Transverse colon (tissue), 4 donors: ENCODE data around the gene TWIST1. TPM values are rescaled to one million over a fixed set of nuclear protein-coding genes. Genes with fewer than 3 reads are reported as not detected.

ENCODE experiments used
- DNase-seq: peaks from one replicate; pipeline ENCODE4 v3.0.0-alpha.2; 2019
- H3K27ac ChIP-seq, 4 donors: fragments of 200-600 bp; sonication (generic); 2 replicates each; pipeline ENCODE4 v1.5.1; 2016 to 2018; ENCODE audit warnings: inconsistent platforms in 4 of 4
- H3K27me3 ChIP-seq: fragments of 200-600 bp; sonication (generic); 2 replicates; pipeline ENCODE4 v1.5.1; 2017; ENCODE audit warnings: inconsistent platforms
- H3K36me3 ChIP-seq, 4 donors: fragments of 200-600 bp; sonication (generic); 2 replicates each; pipeline ENCODE4 v1.5.1; 2017 to 2019; ENCODE audit warnings: inconsistent platforms in 4 of 4
- H3K4me1 ChIP-seq, 4 donors: fragments of 200-600 bp; sonication (generic); 2 replicates each; pipeline ENCODE4 v1.5.1; 2017 to 2020; ENCODE audit warnings: inconsistent platforms in 4 of 4
- H3K4me3 ChIP-seq, 4 donors: fragments of 200-600 bp; sonication (generic); 1 replicate in 1 of 4; 2 replicates in 3 of 4; pipeline versions ENCODE4 v1.5.1 to v1.6.1; 2017 to 2019; ENCODE audit warnings: inconsistent platforms in 4 of 4
- H3K9me3 ChIP-seq, 2 donors: fragments of 200-600 bp; sonication (generic); 2 replicates each; pipeline ENCODE4 v1.5.1; 2017 to 2019; ENCODE audit warnings: inconsistent platforms in 2 of 2
- EP300 ChIP-seq: sonication (generic); formaldehyde crosslinking; IDR thresholded peaks from one replicate; pipeline ENCODE4 v1.6.1; 2017; ENCODE audit warnings: antibody characterized with exemption, low read depth
- POLR2A ChIP-seq: fragments of 450-650 bp; IDR thresholded peaks from one replicate; pipeline ENCODE4 v1.6.1; 2016; ENCODE audit warnings: antibody characterized with exemption, mild to moderate bottlenecking, moderate library complexity
- POLR2AphosphoS5 ChIP-seq, 3 donors: sonication (generic); formaldehyde crosslinking; IDR thresholded peaks; one replicate each; pipeline ENCODE4 v1.6.1; 2016; ENCODE audit warnings: antibody characterized with exemption in 3 of 3
- WGBS, 2 donors: methylation state at CpG; one replicate each; pipeline ENCODE4 v1.1.5; 2018; ENCODE audit warnings: low coverage in 1 of 2; 5-methylcytosine and 5-hydroxymethylcytosine counted together
- in situ Hi-C, 4 donors: fragments of 200-750 bp; cut with MboI; loops; one replicate each; pipeline versions ENCODE4 v1.15.0 to v1.15.1; 2017; ENCODE audit warnings: low sequenced_read_pairs in 3 of 4, low pct_ligation_motif_present in 1 of 4, low pct_unique_long_range_greater_than_20kb in 1 of 4
- intact Hi-C: fragments of 100-400 bp; cut with DNase I; formaldehyde crosslinking; loops from one replicate; pipeline ENCODE4 v1.15.1; 2023; ENCODE audit warnings: low total_unique reads
- total RNA-seq, 4 donors: library from RNA; depleted of rRNA; stranded (reverse); fragments of >200 nt; gene quantifications; one replicate each; pipeline ENCODE4 v1.1.0, GENCODE V29; 2016
- TF ChIP-seq, protein P1 (sequence below), 5 experiments: fragments of 200-600 bp in 3 of 5; fragments of 450-650 bp in 2 of 5; sonication (generic) in 3 of 5; IDR thresholded peaks; 1 replicate in 2 of 5; 2 replicates in 3 of 5; pipeline ENCODE4 v1.5.1; 2016 to 2017; ENCODE audit warnings: antibody characterized with exemption in 5 of 5, inconsistent platforms in 3 of 5, mild to moderate bottlenecking in 2 of 5, moderate library complexity in 1 of 5

The TWIST1 gene
- total RNA-seq, 4 donors from 2014 or later = 0.41 to 0.64 TPM; not detected in 2

DNA sequence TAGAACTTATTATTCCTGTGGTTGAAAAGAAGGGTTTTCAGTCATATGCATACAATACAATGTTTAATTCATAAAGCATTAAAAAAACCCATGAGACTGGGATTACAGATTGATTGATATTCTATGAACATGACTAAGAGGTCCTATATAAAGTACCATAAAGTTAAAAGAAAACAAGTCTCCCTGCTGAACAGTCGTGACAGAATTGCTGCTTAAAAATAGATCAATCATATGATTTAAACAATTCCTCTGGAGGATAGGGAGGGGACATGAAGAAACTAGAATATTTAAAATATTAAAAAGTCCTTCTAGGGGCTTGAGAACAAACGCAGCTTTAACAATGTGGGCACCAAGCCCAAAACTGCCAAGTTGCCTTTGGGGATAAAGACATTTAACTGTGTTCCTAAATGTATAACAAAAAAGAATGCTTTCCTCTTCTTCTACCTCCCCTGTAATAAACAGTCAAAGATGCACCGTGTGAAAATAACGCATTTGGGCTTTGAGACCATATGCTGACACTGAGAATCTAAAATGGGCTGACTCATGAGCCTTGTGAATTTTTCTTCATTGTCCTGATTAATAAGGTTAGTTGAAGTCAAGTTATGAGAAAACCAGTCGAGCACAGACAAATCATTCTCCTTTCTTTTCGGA, 25.8 kb downstream of the TWIST1 start:
- Histone ChIP-seq H3K4me3 (no peak overlapping the region), H3K27ac (no peak overlapping the region), H3K27me3 (no peaks in the 10 kb centered on the region), H3K36me3 (no peaks in the 10 kb centered on the region), H3K9me3 (no peaks in the 10 kb centered on the region), H3K4me1 (no peaks in the 10 kb centered on the region)
- intact Hi-C loops (no loop called here), in situ Hi-C loops (no loop called here)
- no peak for DNase-seq
- WGBS, 2 donors = 70 to 75% methylated on average over 6 of the region's 6 CpGs
- TF ChIP-seq, protein P1, sequence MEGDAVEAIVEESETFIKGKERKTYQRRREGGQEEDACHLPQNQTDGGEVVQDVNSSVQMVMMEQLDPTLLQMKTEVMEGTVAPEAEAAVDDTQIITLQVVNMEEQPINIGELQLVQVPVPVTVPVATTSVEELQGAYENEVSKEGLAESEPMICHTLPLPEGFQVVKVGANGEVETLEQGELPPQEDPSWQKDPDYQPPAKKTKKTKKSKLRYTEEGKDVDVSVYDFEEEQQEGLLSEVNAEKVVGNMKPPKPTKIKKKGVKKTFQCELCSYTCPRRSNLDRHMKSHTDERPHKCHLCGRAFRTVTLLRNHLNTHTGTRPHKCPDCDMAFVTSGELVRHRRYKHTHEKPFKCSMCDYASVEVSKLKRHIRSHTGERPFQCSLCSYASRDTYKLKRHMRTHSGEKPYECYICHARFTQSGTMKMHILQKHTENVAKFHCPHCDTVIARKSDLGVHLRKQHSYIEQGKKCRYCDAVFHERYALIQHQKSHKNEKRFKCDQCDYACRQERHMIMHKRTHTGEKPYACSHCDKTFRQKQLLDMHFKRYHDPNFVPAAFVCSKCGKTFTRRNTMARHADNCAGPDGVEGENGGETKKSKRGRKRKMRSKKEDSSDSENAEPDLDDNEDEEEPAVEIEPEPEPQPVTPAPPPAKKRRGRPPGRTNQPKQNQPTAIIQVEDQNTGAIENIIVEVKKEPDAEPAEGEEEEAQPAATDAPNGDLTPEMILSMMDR (IDR thresholded peaks at IDR 0.05) = no peak
- TF ChIP-seq POLR2A (no peak), POLR2AphosphoS5 (IDR thresholded peaks at IDR 0.05) (no peak), EP300 (no peak)

GRCh38 chr7:19090526-19090925, 26.9 kb downstream of the TWIST1 start:
- Histone ChIP-seq H3K4me1 (no peaks in the 10 kb centered on the region), H3K27ac (no peak overlapping the region), H3K9me3 (no peaks in the 10 kb centered on the region), H3K27me3 (no peaks in the 10 kb centered on the region), H3K4me3 (no peak overlapping the region), H3K36me3 (no peaks in the 10 kb centered on the region)
- intact Hi-C loops = no loop called here
- DNase-seq = no peak
- WGBS, 2 donors = 77 to 84% methylated on average over 2 of the region's 2 CpGs
- in situ Hi-C loops = no loop called here
- TF ChIP-seq POLR2A = no peak
- TF ChIP-seq, protein P1 (IDR thresholded peaks at IDR 0.05) = no peak
- TF ChIP-seq EP300 = no peak
- TF ChIP-seq POLR2AphosphoS5 (IDR thresholded peaks at IDR 0.05) = no peak

DNA sequence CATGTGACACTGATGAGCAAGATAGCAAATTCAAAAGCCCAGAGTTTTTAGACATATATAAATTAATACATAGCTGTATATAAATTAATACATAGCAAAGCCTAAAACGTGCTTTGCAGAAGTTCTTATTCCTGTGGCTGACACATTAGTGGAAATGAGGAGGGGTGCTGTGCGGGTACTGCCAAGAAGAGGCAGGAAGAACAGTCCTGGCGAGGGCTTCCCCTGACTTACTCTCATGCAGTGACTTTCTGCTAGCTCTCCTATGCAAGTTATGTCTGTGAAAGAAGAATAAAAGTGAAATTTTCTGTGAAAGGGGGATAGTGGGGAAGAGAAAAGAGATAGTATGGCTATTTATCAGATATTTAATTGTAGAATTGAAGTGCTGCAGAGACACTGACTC, 27.6 kb downstream of the TWIST1 start:
- Histone ChIP-seq H3K4me1 (no peaks in the 10 kb centered on the region), H3K27ac (no peak overlapping the region), H3K9me3 (no peaks in the 10 kb centered on the region), H3K27me3 (no peaks in the 10 kb centered on the region), H3K4me3 (no peak overlapping the region), H3K36me3 (no peaks in the 10 kb centered on the region)
- 40 to 54% methylated on average over 3 of the region's 3 CpGs for WGBS, 2 donors
- TF ChIP-seq POLR2AphosphoS5 (IDR thresholded peaks at IDR 0.05) = no peak
- no peak for TF ChIP-seq EP300
- TF ChIP-seq POLR2A = no peak
- TF ChIP-seq, protein P1 (IDR thresholded peaks at IDR 0.05) = no peak
- intact Hi-C loops = no loop called here
- in situ Hi-C loops = no loop called here
- no peak for DNase-seq

DNA sequence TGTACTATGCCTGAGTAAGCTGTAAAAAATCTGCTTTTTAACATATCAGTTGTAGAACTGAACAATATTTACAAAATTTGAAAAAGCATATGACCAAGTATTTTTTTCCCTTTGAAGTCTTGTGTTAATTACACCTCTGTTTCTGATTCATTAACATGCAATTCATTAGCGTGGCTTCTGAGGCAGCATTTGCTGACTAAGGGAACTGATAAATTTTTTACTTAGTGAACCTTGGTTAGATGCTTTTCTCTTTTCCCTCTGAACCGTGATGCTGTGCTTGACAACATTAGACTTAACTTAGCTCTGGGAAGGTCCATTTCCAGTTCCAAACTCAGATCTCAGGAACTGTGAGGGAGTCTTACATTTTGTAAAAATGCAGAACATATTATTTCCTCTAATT, 28.1 kb downstream of the TWIST1 start:
- intact Hi-C loops = no loop called here
- Histone ChIP-seq H3K9me3 (no peaks in the 10 kb centered on the region), H3K36me3 (no peaks in the 10 kb centered on the region), H3K27me3 (no peaks in the 10 kb centered on the region), H3K4me1 (no peaks in the 10 kb centered on the region), H3K4me3 (no peak overlapping the region), H3K27ac (no peak overlapping the region)
- in situ Hi-C loops = no loop called here
- TF ChIP-seq, protein P1 (IDR thresholded peaks at IDR 0.05) = no peak
- no peak for TF ChIP-seq POLR2A
- TF ChIP-seq EP300 = no peak
- no peak for TF ChIP-seq POLR2AphosphoS5 (IDR thresholded peaks at IDR 0.05)
- DNase-seq = no peak
- 57 to 75% methylated on average over 1 to 2 of the region's 2 CpGs for WGBS, 2 donors
